ENCODE measurements around the gene ZNF185. TPM values are rescaled to one million over a fixed set of nuclear protein-coding genes. Genes with fewer than 3 reads are reported as not detected.

The ZNF185 gene
- total and polyA plus RNA-seq, 2 experiments from 2014 or later, result 9.2 to 10.3 TPM

DNA sequence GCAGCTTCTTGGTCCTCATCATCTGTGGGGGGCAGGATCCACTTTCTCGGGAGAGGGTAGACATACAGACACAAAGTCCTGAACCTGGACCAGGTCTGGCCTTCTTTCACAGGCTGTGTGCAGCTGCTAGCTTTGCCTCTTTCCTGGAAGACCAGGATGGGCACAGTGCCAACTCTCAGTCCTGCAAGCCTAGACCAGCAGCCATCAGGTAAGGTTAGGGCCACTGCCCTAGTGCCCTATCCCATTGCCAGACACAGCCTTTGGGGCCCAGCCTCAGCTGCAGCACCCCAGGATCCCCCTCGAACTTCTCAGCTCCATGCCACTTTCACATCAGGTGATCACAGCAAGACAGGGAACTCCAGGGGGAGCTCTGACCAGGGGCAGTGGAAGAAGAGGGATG is 38.4 kb downstream of the ZNF185 start:
- TF ChIP-seq, protein P1, sequence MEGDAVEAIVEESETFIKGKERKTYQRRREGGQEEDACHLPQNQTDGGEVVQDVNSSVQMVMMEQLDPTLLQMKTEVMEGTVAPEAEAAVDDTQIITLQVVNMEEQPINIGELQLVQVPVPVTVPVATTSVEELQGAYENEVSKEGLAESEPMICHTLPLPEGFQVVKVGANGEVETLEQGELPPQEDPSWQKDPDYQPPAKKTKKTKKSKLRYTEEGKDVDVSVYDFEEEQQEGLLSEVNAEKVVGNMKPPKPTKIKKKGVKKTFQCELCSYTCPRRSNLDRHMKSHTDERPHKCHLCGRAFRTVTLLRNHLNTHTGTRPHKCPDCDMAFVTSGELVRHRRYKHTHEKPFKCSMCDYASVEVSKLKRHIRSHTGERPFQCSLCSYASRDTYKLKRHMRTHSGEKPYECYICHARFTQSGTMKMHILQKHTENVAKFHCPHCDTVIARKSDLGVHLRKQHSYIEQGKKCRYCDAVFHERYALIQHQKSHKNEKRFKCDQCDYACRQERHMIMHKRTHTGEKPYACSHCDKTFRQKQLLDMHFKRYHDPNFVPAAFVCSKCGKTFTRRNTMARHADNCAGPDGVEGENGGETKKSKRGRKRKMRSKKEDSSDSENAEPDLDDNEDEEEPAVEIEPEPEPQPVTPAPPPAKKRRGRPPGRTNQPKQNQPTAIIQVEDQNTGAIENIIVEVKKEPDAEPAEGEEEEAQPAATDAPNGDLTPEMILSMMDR (IDR thresholded peaks at IDR 0.05; ENCODE audit: low read depth, low read length), result no peak
- Histone ChIP-seq H3K4me1 (ENCODE audit: low read depth) (no peaks in the 10 kb centered on the region), H3K27ac (no peak overlapping the region), H3K9me3 (ENCODE audit: low read depth) (no peaks in the 10 kb centered on the region), H3K4me3 (no peak overlapping the region), H3K27me3 (no peaks in the 10 kb centered on the region), H3K36me3 (no peaks in the 10 kb centered on the region)
- no peak for DNase-seq (ENCODE audit: low read depth in 1 of 2, low spot score in 1 of 2)

DNA sequence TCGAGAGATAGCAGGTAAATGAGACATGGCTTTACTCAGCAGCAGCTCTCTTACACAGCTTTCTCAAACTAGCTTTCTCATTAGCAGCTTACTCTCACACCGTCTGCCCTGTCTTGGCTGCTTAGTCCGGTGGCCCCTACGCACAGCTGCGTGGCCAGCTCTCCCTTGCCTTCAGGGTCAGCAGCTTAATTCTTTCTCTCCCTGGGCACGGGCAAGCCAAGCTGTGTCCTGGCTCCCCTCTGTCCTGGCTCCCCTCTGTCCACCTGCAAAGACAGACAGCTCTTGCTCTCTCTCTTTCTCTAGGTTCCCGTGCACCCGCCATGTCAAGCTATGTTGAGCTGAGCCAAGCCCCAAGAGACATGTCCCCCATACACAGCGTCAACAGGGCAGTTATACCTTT is 39.4 kb downstream of the ZNF185 start:
- no peak overlapping the region for H3K4me3 ChIP-seq
- H3K9me3 ChIP-seq (ENCODE audit: low read depth), result no peaks in the 10 kb centered on the region
- H3K36me3 ChIP-seq, result no peaks in the 10 kb centered on the region
- H3K4me1 ChIP-seq (ENCODE audit: low read depth), result no peaks in the 10 kb centered on the region
- TF ChIP-seq, protein P1 (IDR thresholded peaks at IDR 0.05; ENCODE audit: low read depth, low read length), result no peak
- H3K27ac ChIP-seq, result no peak overlapping the region
- no peaks in the 10 kb centered on the region for H3K27me3 ChIP-seq
- no peak for DNase-seq (ENCODE audit: low read depth in 1 of 2, low spot score in 1 of 2)

DNA sequence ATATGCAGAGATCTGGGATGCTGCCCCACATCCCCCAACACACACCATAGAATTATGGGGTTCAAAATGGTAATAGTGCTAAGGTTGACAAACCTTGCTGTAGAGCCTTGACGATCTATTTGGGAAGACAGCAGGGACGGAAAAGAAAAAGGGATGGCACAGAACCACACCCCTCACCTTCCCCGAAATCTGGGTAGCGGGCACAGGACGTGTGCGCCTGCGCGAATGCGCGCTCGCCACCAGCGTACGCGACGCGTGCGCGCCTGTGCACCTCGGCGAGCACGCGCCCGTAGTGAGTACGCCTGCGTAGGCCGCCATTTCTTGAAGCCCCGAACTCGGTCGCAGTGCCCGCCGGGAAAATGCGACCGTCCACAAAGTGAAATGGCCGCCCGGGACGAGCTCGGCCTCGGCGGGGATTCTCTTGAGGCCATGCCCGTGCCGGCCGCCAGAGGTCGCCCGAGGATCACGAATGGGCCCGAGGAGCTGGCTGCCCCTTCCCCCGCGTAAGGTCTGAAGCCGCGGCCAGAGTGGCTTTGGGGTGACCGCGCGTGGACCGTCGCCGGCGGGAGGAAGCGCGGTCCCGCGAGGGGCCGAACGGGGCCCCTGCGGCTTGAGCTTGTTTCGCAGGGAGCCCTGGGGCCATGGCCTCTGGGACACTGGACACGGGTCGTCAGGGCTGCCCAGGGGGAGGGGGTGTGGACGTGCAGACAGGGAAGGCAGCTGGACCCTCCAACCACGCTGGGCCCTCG is 43.6 kb downstream of the ZNF185 start:
- Histone ChIP-seq H3K27ac (peak overlapping the region; percentile 82), H3K36me3 (no peaks in the 10 kb centered on the region), H3K9me3 (ENCODE audit: low read depth) (no peaks in the 10 kb centered on the region), H3K27me3 (no peaks in the 10 kb centered on the region), H3K4me1 (ENCODE audit: low read depth) (no peaks in the 10 kb centered on the region), H3K4me3 (peak overlapping the region; percentile 46)
- TF ChIP-seq, protein P1 (IDR thresholded peaks at IDR 0.05; ENCODE audit: low read depth, low read length), result peak; percentile 41
- DNase-seq (ENCODE audit: low read depth in 1 of 2, low spot score in 1 of 2), result peak; percentile 91 to 94

DNA sequence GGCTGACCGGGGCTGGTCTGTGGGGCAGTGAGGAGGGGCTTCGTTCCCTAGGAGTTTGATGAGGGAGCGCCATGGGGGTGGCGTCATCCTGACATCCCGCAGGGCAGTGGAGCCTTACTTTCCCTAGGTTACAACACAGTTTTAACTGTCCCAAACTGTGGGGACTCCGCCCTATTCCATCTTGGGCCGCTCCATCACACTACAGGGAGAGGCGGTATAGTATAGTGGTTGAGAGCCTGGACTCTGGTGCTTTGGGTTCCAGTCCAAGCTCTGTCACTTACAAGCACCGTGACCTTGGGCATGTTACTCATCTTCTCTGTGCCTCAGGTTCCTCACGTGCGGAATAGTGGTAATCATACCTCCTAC is 44.2 kb downstream of the ZNF185 start:
- H3K4me1 ChIP-seq (ENCODE audit: low read depth), result no peaks in the 10 kb centered on the region
- TF ChIP-seq, protein P1 (IDR thresholded peaks at IDR 0.05; ENCODE audit: low read depth, low read length), result no peak
- no peak for DNase-seq (ENCODE audit: low read depth in 1 of 2, low spot score in 1 of 2)
- H3K27me3 ChIP-seq, result no peaks in the 10 kb centered on the region
- H3K4me3 ChIP-seq, result peak overlapping the region; percentile 24
- H3K27ac ChIP-seq, result peak overlapping the region; percentile 82
- H3K9me3 ChIP-seq (ENCODE audit: low read depth), result no peaks in the 10 kb centered on the region
- no peaks in the 10 kb centered on the region for H3K36me3 ChIP-seq

DNA sequence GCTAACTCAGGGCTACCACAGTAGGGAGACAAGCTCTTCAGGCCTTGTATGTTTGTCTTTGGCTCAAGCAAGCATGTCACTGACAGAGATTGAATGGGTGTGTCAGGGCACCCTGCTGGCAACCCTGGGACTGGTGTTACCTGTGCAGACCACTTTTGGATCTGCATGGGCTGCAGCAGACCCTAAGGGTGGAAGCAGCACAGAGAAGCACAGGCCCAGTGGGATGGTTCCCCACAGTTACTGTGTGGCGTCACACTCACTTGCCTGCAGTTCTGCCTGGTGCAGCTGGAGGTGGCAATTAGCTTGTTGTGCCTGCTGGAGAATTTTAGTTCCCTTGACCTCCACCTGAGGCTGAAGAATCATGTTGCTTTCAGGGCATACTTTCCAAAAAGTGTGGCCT is 46.0 kb downstream of the ZNF185 start:
- no peaks in the 10 kb centered on the region for H3K36me3 ChIP-seq
- no peaks in the 10 kb centered on the region for H3K4me1 ChIP-seq (ENCODE audit: low read depth)
- DNase-seq (ENCODE audit: low read depth in 1 of 2, low spot score in 1 of 2), result no peak
- no peak overlapping the region for H3K4me3 ChIP-seq
- no peak overlapping the region for H3K27ac ChIP-seq
- no peaks in the 10 kb centered on the region for H3K9me3 ChIP-seq (ENCODE audit: low read depth)
- TF ChIP-seq, protein P1 (IDR thresholded peaks at IDR 0.05; ENCODE audit: low read depth, low read length), result no peak
- no peaks in the 10 kb centered on the region for H3K27me3 ChIP-seq

All from cardiac muscle cell (in vitro differentiated cells and primary cell).